RPMI7951 (cell line): ENCODE data around the gene FGD6. TPM values are rescaled to one million over a fixed set of nuclear protein-coding genes. Genes with fewer than 3 reads are reported as not detected.
"Not testable (repeated sequence)": the region's sequence is repeated elsewhere in the genome, so short reads cannot be mapped to it uniquely, and the experiment has no call there.

Experiments used
- DNase-seq: peaks from one replicate; pipeline ENCODE4 v3.0.0-alpha.2; 2012; ENCODE audit warnings: low read depth
- total RNA-seq: library from RNA; depleted of rRNA; stranded (reverse); fragments of >200 nt; shearing (Covaris generic); gene quantifications from 2 replicates; pipeline ENCODE4 v1.2.3, GENCODE V29; 2014

The FGD6 gene
- total RNA-seq, 1 experiment from 2014 or later = 2.5 TPM

DNA sequence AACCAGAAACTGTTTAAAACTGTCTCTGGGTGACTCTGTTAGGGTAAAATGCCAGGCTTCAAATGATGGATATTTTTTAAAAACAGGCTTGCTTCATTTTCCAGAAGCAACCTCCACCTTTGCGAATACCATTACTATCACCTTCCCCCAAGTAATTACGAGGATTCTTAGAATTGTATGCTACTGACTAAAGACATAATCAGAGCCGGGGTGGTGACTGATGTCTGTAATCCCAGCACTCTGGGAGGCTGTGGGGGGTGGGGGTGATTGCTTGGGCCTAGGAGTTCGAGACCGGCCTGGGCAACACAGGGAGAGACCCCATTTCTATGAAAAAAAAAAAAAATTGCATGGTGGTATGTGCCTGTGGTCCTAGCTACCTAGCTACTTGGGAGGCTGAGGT, 38.3 kb downstream of the FGD6 start:
- DNase-seq = no peak

DNA sequence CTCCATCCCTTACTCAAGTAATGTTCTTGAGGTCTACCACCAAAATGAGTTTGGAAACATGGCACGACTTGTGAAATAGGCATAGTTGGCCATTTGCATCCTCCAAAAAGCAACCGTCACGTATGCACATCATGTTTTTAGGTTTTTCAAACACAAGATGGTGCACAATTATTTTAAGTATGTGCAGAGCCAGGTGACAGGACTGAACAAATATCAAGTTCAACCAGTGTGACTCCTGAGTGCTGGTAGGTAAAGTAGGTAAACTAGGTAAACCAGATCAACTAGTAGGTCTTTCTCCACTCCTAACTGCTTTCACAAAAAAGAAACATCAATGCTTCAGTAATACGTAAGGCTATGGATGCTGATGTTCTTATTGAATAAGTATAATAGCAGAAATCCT, 39.1 kb downstream of the FGD6 start:
- no peak for DNase-seq

DNA sequence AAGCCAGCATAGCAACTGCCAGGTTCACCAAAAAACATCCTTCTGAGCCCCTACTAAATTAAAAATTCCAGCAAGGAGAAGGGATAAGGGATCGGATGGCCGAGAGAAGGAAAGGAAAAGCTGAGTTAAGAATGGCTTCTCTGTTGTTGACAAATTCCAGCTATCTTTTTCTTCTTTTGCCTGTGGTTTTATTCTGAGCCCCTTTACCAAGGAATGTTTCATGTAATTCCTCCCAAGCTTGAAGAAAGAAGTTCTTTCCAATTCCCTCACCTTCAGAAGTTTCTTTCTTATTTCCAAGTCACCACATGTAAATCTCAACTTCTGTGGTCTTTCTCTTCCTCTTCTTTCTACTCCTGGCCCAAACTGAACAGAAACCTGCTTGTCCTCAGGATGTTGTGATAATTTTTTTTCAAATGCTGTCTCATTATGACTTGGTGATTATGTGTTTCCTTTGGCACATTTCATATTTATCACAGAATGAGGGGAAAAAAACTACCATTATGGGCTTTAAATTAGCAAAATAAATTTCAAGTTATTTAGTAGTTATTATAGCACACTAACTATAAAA, 40.0 kb downstream of the FGD6 start:
- DNase-seq = no peak

DNA sequence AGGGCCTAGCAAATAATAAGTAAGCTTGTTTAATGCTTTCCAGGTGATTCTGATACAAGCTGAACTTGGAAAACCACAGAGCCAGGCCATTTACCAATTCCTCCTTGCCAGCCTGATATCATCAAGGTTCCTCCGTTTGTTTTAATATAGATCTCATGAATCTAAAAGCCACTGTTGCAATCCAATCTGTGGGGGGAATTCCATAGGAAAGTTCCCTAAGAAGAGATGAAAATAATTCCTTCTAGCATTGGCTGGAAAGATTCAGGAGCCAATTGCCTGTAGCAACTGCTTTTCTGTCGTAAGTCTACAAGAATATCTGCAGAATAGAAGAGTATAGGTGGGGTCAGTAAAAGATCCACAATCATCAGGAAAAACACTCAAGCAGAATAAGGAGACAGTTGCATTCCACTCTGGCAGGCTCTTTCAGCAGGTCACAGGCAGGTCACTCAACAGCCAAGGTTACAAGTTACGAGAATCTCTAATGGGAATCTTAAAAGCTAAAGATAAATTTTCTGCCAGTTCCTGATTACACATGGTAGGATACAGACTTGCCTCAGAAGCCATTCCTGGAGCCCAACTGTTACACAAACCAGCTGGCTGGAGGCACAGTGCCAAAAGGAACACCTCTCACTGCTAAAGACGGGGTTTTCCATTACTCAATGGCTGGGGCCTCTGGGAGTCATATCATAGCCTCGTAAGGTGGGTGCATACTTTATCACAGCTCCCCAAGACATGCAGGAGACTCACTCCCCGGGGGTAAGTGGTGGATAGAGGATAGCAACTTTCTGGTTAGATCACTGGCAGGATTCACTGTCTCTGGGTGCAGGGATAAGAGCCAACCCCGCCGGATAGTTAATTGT, 43.6 kb downstream of the FGD6 start:
- DNase-seq = peak; percentile 74

DNA sequence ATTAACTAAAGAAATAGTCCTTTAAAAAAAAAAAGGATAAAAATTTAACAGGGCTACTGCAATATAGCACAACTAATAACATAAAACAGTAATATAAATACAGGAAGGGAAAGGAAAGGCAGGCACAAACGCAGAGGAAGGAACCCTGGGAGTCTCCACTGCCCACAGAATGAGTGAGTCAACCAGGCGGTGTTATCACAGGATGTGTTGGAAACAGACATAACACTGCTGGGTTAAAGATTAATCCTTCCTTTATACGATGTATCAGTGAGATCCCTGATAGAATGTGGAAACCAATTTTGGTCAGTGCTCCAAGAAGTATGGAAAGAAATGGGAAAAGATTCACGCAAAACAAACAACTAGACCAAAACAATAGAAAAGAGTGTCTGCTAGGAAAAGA, 47.9 kb downstream of the FGD6 start:
- DNase-seq = peak; percentile 71

DNA sequence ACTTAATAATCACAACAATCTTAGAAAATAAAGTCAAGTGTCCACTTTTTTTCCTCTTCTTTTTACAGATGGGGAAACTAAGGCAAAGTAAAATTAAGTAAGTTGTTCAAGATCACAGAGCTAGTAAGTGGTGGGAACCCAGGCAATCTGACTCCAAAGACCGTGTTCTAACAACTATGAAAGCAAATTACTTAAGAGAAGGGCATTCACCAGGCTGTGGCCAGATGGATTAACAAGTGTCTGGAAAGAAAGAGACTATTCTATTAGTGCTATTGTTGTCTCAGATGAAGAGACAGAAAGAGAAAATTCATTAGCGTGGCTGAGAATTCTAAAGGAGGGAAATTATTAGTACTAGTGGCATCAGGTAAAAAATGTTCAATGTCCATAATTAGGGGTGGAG, 48.5 kb downstream of the FGD6 start:
- no peak for DNase-seq

DNA sequence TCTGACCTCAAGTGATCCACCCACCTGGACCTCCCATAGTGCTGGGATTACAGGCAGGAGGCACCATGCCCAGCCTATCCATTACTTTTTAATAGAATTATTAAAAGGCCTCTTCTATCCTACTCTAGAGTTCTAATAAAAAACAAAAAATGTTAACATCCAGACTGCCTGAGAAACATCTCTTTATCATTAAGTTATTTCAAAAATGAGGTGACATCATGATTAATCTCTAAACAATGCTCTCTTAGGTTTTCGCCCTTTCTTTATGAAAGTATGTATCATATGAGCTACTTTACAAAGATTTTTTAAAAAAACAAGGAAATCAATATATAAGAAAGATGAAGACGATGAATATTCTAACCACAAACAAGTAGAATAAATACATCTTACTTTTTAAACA, 52.6 kb downstream of the FGD6 start:
- no peak for DNase-seq

DNA sequence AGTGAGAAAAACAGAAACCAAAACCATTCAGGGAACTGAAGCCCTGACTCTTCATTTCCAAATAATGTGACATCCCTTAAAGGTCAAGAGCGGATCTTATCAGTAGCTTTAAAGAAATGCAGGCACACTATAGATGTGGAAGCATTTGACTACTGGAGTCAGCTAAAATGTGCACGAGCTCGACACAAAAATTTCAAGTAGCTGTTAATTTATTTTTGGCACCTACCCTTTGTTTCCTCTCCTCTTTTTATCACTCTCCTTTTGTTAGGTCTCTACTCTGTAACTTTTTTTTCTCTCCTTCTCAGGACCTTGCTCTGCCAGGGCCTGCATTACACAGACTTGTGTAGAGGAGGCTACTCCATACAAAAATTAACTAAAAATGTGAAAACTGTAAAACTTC, 58.3 kb downstream of the FGD6 start:
- DNase-seq = no peak

DNA sequence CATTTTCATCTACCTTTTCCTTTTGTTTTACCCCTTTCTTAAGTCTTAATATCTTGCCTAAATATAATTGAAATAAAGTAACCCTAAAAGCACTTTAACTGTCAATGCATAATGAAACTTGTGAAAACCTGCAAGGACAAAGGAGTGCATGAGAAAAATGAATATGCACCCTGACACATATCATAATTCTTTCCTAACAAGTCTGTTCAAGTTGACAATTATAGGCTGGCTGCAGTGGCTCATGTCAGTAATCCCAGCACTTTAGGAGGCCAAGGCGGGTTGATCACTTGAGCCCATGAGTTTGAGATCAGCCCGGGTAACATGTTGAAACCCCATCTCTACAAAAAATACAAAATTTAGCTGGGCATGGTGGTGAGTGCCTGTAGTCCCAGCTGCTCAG, 65.4 kb downstream of the FGD6 start:
- DNase-seq = no peak

DNA sequence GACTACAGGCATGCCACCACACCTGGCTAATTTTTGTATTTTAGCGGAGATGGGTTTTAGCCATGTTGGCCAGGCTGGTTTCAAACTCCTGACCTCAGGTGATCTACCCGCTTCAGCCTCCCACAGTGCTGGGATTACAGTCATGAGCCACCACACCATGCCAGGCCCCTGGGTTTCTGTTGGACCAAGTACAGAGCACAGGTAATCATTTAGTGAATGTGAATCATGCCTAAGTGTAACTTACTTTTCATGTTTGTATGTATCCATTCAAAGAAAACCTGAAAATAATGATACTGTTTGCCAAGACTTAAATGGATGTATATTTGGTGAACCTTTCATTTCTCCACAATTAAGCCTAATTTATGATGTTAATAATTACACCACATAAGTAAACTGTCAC, 65.9 kb downstream of the FGD6 start:
- no peak for DNase-seq

DNA sequence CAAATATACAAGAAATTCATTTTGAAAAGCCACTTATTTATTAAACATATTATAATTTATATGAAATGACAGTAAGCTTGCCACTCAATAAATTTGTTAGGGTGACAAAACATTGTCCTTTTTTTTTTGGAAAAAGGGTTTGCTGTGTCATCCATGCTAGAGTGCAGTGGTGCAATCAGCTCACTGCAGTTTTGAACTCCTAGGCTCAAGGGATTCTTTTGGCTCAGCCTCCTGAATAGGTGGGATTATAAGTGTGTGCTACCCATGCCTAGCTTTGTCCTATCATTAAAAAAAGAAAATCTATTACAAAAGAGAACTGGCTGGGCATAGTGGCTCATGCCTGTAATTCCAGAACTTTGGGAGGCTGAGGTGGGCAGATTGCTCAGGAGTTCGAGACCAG, 66.8 kb downstream of the FGD6 start:
- no peak for DNase-seq

DNA sequence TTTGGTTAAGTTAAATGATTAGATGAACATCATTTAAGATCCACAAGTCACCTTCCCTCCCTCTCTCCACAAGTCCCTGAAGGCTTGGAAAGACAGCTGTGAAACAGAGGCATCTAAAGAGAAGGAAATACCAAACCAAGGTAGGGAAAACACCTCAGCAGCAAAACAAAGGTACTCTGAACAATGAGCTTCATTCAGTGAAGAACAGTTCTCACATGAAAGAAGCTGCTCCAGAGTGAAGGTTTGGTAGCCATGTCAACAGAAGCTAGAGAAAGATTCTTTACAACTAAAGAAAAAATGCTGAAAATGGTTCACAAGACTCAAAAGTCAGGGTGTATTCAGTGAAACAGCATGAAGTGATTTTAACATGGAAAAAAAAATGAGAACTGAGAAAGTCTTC, 69.4 kb downstream of the FGD6 start:
- DNase-seq = no peak

DNA sequence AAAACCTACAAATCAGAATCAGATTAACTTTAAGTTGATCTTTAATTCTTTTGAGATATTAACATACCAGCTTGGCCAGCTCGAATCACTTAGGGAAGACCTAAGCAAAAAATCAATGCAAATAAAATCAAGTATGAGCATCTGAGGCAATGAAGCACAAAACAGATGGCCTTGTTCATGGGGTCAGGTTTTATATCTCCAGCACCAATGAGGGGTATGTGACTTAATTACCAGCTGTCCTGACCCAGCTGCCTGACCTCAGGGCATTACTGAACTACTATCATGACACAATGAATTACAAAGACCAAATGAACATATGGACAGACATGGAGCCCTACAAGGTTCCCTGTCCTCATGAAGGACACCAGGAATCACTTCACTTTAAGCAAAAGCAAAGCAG, 70.5 kb downstream of the FGD6 start:
- peak; percentile 48 for DNase-seq

DNA sequence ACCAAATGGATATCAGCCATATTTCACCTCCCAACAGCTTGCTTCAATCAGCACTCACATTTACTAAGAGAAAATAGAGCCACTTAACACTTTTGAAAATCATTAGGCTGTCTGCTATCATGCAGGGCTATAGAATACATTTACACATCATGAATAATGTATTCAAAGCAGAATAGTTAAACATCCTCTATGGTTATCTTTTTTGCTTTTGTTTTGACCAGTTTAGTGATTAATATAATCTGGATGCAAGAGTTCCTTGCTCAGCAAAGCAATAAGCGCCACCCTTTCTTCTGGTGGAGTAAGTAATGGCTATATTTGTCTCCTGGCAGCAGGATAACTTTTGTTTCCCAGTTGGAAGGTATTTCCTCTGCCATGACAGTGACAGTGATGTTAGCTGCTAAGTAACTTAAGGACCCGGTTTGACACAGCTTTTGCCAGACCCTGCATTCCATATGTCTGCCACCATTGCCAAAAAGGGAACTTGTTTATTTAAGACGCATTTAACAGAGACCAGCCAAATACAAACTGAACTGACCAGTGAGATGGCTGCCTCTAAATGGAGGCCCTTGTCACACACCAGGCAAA, 73.6 kb downstream of the FGD6 start:
- DNase-seq = no peak

DNA sequence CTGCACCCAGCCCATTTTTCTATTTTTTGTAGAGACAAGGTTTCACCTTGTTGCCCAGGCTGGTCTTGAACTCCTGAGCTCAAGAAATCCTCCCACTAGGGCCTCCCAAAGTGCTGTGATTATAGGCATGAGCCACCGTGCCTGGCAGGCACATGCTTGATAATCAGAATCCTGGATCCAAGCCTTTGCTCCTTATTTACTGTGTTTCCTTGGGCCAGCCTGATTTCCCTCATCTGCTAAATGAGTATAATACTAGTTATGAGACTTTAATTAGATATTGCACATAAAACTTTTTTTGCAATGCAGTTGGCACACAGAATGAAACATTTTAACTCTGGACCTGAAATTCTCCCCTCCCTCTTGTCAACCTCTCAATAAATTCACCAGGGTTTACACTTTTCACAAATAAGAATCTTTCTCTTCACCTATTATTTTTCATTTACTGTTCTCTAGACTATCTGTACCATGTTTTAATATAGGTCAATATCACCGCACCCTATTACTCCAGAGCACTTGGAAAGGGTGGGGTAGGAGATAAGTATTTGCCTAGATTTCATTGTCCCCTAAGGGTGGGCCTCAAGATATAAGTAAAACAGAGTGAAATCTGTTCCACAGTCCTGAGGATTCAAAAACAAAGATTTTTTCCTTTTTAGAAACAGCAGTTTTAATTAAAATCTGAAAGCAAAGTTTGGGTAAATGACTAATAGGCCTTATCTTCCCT, 74.7 kb downstream of the FGD6 start:
- DNase-seq = no peak

DNA sequence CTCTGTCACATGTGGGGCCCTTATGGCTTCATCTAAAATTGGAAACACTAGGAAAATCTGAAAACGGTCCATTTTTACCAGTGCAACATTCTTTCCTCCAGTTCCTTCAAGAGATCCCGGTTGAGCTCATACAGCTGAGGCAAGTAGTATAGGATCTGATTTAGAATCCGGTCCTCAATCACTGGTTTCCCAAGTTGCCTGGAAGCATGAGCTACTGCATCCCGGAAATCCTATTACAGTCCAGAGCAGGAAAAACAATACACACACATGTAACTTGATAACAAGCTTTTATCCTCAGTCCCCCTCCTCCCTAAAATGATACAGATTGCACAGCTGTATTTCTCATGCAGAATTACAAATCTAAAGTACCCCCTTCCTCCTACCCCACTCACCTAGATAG, 76.0 kb downstream of the FGD6 start:
- no peak for DNase-seq

DNA sequence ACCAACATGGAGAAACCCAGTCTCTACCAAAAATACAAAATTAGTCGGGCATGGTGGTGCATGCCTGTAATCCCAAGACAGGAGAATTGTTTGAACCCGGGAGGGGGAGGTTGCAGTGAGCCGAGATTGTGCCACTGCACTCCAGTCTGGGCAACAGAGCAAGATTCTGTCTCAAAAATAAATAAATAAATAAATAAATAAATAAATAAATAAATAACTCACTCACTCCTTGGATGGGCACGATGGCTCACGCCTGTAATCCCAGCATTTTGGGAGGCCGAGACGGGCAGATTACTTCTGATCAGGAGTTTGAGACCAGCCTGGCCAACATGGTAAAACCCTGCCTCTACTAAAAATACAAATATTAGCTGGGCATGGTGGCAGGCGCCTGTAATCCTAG, 79.2 kb downstream of the FGD6 start:
- DNase-seq = not testable (repeated sequence)

DNA sequence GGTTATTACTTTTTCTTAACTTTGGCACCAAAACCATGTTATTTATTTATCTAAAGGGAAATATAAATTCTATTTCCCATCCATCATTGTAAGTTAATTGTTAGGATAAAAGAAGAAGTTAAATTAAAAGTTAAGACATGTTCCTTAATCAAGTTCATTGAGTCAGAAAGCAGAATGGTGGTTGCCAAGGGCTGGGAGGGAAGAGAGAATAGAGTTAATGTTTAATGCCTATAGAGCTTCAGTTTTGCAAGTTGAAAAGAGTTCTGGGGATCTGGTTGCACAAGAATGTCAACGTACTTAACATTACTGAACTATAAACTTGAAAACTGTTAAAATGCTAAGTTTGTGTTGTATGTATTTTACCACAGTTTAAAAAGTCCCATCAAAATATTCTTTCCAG, 80.7 kb downstream of the FGD6 start:
- no peak for DNase-seq

DNA sequence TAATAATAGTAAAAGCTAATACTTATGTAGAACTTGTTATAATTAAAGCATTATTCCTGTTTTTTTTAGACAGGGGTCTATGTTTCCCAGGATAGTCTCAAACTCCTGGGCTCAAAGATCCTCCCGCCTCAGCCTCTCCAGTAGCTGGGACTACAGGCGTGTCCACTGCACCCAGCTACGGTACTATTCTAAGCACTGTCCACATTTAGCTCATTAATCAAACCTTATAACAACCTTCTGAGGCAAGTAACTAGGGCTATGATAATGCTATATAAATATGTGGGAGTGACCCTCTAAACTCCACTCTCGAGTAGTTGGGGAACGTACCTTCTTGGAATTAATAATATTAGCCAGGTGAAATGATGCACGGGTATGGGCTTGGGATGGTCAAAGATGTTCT, 83.2 kb downstream of the FGD6 start:
- DNase-seq = no peak

DNA sequence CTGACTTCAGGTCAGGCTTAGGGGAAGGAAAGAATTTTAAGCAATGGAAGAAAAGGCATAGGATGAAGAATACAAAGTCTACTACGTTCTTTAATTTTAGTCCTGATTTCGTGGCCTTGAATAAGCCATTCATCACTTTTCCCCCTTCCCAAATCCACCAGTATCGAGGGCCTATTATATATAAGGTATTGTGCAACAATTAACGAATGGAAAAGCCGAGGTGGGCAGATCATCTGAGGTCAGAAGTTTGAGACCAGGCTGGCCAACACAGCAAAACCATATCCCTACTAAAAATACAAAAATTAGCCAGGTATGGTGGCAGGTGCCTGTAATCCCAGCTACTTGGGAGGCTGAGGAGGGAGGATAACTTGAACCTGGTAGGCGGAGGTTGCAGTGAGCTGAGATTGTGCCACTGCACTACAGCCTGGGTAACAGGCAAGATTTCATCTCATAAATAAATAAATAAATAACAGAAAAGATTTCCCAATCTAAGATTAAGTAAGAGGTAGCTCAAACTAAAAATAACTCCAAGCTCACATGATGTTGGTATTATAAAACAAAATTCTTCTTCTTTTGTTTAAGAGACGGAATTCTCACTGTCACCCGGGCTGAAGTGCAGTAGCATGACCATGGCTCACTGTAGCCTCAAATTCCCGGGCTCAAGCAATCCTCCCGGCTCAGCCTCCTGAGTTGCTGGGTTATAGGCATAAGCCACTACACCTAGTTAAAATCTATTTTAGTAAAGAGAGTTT, 85.5 kb downstream of the FGD6 start:
- no peak for DNase-seq

DNA sequence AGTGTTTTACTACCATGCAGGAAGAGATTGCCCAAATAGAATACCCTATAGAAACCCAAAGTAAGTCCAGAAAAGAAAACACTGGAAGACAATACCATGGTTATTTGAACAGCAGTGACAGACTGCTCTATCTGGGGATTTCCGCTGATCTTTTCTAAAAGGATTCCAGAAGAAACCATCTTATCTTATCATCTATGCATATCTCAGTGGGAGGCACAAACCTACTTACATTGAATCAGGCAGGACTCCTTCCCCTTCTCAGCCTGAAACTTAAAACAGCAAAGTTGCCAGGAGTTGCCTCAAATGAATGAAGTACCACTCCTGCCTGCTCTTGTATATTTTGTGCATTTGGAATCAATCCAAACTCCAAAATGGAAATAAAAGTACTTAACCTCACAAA, 87.2 kb downstream of the FGD6 start:
- DNase-seq = peak; percentile 18

DNA sequence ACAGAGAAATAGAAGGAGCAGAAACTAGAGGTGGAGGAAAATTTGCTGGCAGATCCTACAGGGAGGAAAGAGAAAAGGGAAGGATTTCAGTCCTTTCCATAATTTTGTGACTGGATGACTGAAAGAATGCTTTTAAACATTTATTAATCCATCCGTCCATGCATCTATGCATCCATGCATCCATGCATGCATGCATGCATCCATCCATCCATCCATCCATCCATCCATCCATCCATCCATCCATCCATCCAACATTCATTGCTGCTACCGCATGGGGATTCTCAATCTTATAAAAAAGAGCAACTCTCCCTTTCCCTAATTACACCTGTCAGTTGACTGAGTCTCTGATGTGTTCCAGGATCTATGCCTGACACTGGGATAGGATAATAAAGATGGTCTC, 88.2 kb downstream of the FGD6 start:
- no peak for DNase-seq
